Middle frontal gyrus (tissue), 1 donor: ENCODE results near the gene TMEM40.
"Not testable (repeated sequence)": the region's sequence is repeated elsewhere in the genome, so short reads cannot be mapped to it uniquely, and the experiment has no call there.

Experiments used
- DNase-seq: peaks from one replicate; pipeline ENCODE4 v3.0.0-alpha.2; 2015; ENCODE audit warnings: low spot score; ENCODE audit errors: extremely low spot score

Gene TMEM40

GRCh38 chr3:12751571-12751970 lies 7.5 kb downstream of the TMEM40 start:
- DNase-seq = no peak

- DNase-seq = no peak
Measured at GRCh38 chr3:12750658-12751071, 8.4 kb downstream of the TMEM40 start.

GRCh38 chr3:12750223-12750622 lies 8.8 kb downstream of the TMEM40 start:
- no peak for DNase-seq

- DNase-seq = no peak
Measured at GRCh38 chr3:12748477-12748876, 10.6 kb downstream of the TMEM40 start.

GRCh38 chr3:12746419-12746818 lies 12.6 kb downstream of the TMEM40 start:
- no peak for DNase-seq

- DNase-seq = no peak
Measured at GRCh38 chr3:12744326-12744725, 14.7 kb downstream of the TMEM40 start.

GRCh38 chr3:12743583-12743982 lies 15.5 kb downstream of the TMEM40 start:
- DNase-seq = no peak

GRCh38 chr3:12742330-12743107 lies 16.5 kb downstream of the TMEM40 start:
- no peak for DNase-seq

GRCh38 chr3:12741209-12741608 lies 17.9 kb downstream of the TMEM40 start:
- DNase-seq = no peak

GRCh38 chr3:12737833-12738232 lies 21.2 kb downstream of the TMEM40 start:
- no peak for DNase-seq

- DNase-seq = no peak
Measured at GRCh38 chr3:12737319-12737718, 21.7 kb downstream of the TMEM40 start.

- DNase-seq = no peak
Measured at GRCh38 chr3:12734960-12735359, 24.1 kb downstream of the TMEM40 start.

GRCh38 chr3:12733566-12733965 lies 25.5 kb downstream of the TMEM40 start:
- DNase-seq = no peak

GRCh38 chr3:12730506-12731242 lies 28.4 kb downstream of the TMEM40 start:
- DNase-seq = no peak

- no peak for DNase-seq
Measured at GRCh38 chr3:12729051-12729651, 29.9 kb downstream of the TMEM40 start.

GRCh38 chr3:12727937-12728336 lies 31.1 kb downstream of the TMEM40 start:
- no peak for DNase-seq

- no peak for DNase-seq
Measured at GRCh38 chr3:12727481-12727880, 31.6 kb downstream of the TMEM40 start.

GRCh38 chr3:12725436-12725835 lies 33.6 kb downstream of the TMEM40 start:
- DNase-seq = no peak

- DNase-seq = no peak
Measured at GRCh38 chr3:12724794-12725193, 34.3 kb downstream of the TMEM40 start.

- not testable (repeated sequence) for DNase-seq
Measured at GRCh38 chr3:12723362-12723761, 35.7 kb downstream of the TMEM40 start.

GRCh38 chr3:12722226-12722625 lies 36.8 kb downstream of the TMEM40 start:
- no peak for DNase-seq
